Pulmonary artery endothelial cell (primary cell): ENCODE results near the gene ZNF581. TPM values are rescaled to one million over a fixed set of nuclear protein-coding genes. Genes with fewer than 3 reads are reported as not detected.
A peak's percentile ranks its signal among the peaks of the same experiment; 100 is the strongest.

Experiments
- DNase-seq: peaks from one replicate; pipeline ENCODE4 v3.0.0-alpha.2; 2011; ENCODE audit warnings: low read depth, low spot score
- total RNA-seq: library from RNA; depleted of rRNA; stranded (reverse); fragments of >200 nt; gene quantifications from 2 replicates; pipeline ENCODE4 v1.2.3, GENCODE V29; 2014

ZNF581 gene
- total RNA-seq, 1 donor from 2014 or later: 33.9 TPM

GRCh38 chr19:55666343-55667005 lies 23.0 kb downstream of the ZNF581 start:
- DNase-seq: no peak

GRCh38 chr19:55667006-55667381 lies 23.5 kb downstream of the ZNF581 start:
- no peak for DNase-seq

GRCh38 chr19:55667511-55667910 lies 24.1 kb downstream of the ZNF581 start:
- no peak for DNase-seq

DNA sequence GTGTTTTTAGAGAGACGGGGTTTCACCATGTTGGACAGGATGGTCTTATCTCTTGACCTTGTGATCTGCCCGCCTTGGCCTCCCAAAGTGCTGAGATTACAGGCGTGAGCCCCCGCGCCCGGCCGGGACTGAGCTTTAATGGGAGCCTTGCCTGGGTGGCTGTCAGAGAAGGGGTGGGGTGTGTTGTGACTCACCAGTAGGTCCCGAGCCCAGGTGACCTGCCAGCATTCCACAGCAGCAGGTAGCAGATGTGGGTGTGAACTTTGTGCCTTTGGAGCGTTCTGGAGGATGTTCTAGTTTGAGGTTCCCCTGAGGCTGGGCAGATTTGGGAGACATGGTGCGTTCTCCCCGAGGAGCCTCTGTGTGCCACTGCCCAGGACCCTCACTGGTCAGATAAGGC lies 24.5 kb downstream of the ZNF581 start:
- no peak for DNase-seq

- no peak for DNase-seq
Measured at GRCh38 chr19:55668603-55669348, 25.3 kb downstream of the ZNF581 start.

GRCh38 chr19:55669418-55670279 lies 26.2 kb downstream of the ZNF581 start:
- no peak for DNase-seq

- no peak for DNase-seq
Measured at GRCh38 chr19:55670280-55671053, 27.0 kb downstream of the ZNF581 start.

- no peak for DNase-seq
Measured at GRCh38 chr19:55671054-55671378, 27.6 kb downstream of the ZNF581 start.

- DNase-seq: no peak
Measured at GRCh38 chr19:55672418-55672817, 29.0 kb downstream of the ZNF581 start.

GRCh38 chr19:55673465-55673864 lies 30.0 kb downstream of the ZNF581 start:
- no peak for DNase-seq

GRCh38 chr19:55673889-55674288 lies 30.4 kb downstream of the ZNF581 start:
- no peak for DNase-seq

- no peak for DNase-seq
Measured at GRCh38 chr19:55674459-55674840, 31.0 kb downstream of the ZNF581 start.

- DNase-seq: peak; percentile 85
Measured at GRCh38 chr19:55674841-55675660, 31.6 kb downstream of the ZNF581 start, which contains the start of gene EPN1. EPN1 (plus strand) TSS chr19:55675226; CDS start chr19:55678628, 3,402 bp downstream.

GRCh38 chr19:55675661-55676354 lies 32.4 kb downstream of the ZNF581 start:
- no peak for DNase-seq

GRCh38 chr19:55676383-55676782 lies 32.9 kb downstream of the ZNF581 start:
- no peak for DNase-seq

GRCh38 chr19:55676889-55677505 lies 33.5 kb downstream of the ZNF581 start:
- no peak for DNase-seq

DNA sequence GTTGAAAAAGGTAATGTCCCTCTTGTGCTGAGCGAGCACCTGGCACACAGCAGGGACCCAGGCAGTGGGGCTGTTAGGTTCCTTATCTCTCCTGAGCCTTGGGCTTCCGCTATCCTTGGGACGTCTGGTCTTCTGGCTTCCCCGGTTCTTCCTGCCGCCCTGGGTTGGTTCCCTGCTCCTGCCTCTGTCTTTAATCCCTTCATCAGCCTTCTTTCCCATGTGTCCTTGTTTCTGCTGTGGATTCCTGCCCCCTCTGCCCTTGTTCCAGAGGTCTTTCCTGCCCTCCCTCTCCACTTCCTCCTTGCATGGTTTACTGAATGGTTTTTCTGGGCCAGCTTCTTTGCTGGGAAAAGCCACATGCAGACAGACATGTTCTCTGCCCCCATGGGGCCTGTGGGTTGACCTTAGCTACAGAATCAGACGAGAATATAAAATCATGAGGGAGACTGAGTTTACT lies 34.2 kb downstream of the ZNF581 start:
- DNase-seq: no peak

DNA sequence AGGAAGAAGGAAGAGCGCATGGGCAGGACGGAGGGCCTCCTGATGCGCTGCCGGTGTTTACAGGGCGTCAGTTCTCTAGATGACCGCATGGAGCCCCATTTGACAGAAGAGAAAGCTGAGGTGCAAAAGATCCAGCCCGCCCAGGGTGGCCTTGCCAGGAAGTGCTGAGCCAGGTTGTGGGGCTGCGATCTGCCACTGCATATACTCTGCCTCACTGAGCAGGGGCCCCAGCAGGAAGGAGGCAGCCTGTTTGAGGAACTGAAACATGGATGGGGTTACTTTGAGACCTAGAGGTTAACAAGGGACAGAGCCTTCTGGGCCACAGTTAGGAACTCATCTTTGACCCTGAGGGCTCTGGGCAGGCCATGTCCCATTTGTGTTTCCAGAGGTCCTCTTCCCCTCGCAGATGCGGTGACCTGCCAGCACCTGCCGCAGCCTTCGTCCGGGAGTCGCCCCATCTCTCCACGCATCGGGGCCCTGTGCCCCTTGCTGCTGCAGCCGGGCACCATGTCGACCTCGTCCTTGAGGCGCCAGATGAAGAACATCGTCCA lies 34.7 kb downstream of the ZNF581 start:
- DNase-seq: no peak
